ENCODE measurements around the gene CEMIP.

CEMIP gene

DNA sequence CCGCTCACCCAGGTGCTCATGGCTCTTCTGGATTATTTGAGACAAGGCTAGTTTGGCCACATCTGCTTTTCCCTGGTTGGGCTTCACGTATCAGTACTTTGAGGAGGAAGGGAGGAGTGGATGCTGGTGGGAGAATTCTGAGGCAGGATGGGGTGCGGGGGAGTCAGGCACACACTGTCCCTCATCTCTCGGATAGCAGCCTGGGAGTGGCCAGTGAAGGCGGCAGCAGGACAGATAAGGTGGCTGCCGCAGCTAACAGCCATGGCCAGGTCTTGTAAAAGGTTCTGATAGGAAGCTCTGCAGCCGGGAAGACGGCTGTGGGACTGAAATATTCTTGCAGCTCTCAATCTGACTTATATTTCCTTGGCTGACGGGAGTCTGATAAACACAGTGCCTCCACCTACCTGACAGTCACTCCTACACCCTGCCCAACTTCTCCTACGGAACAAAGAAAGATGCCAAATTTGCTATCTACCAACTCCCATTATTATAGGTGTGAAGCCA lies 123.2 kb downstream of the CEMIP start:
- DNase-seq: no peak

DNA sequence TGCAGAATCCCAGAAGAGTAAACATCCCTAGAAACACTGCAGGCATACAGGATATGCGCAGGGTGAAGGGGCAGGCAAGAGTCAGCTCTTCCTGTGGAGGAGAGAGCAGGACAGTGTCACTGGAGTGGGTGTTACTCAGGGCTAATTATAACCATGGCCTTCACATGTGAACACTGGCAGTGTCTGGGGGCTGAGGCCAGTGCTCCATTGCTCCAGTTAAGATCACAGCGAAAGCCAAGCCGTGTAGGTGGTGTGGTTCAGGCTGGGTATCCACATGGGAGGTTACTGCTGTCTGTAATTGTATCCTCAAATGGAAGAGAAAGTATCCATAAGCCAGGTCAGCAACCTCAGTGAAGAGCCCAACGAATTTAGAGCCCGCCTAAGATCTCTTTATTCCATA lies 125.8 kb downstream of the CEMIP start:
- DNase-seq: no peak

GRCh38 chr15:80906159-80906766 lies 127.1 kb downstream of the CEMIP start:
- DNase-seq: peak; percentile 5

- no peak for DNase-seq
Measured at GRCh38 chr15:80911821-80912220, 132.7 kb downstream of the CEMIP start.

- no peak for DNase-seq
Measured at GRCh38 chr15:80912673-80913072, 133.5 kb downstream of the CEMIP start.

DNA sequence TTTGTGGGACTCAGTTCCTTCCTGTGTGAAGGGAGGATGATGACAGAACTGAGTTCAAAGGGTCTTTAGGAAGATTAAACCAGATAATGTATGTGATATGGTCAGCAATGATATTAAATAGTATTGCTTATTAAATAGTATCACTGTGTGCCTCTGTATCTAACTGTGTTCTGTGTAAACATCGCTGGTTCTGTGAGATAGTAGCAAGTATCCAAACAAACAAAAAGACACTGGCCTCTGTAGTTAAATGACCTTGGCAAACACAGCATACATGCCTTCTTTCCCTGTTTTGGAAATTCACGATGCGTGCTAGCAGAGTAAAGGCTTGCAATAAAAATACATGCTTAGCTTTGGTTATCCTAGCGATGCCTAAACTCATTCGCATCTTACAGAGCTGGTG lies 134.4 kb downstream of the CEMIP start:
- no peak for DNase-seq

GRCh38 chr15:80915472-80915871 lies 136.3 kb downstream of the CEMIP start:
- DNase-seq: no peak

- no peak for DNase-seq
Measured at GRCh38 chr15:80916056-80916455, 136.9 kb downstream of the CEMIP start.

- DNase-seq: no peak
Measured at GRCh38 chr15:80918196-80918783, 139.1 kb downstream of the CEMIP start.

DNA sequence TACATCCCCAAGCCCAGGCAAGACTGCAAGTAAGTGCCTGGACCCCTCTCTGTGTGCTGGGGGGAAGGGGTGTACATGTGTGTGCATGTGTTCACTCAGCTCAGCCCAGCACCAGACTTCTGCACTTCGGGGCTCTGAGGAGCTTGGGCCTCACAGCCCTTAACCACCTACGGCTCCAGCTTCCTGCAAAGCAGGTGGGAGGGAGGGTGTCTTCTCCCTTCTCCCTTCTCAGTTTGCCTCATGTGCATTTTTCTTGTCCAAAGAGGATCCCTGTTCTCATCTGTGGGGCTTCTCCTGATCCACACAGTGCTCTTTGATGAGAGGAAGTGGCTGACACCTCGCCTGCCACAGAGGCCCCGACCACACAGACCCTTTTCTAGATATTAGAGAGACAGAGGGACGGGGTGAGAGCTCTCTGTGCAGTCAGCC lies 141.1 kb downstream of the CEMIP start:
- no peak for DNase-seq

GRCh38 chr15:80921736-80922410 lies 142.7 kb downstream of the CEMIP start:
- DNase-seq: no peak

DNA sequence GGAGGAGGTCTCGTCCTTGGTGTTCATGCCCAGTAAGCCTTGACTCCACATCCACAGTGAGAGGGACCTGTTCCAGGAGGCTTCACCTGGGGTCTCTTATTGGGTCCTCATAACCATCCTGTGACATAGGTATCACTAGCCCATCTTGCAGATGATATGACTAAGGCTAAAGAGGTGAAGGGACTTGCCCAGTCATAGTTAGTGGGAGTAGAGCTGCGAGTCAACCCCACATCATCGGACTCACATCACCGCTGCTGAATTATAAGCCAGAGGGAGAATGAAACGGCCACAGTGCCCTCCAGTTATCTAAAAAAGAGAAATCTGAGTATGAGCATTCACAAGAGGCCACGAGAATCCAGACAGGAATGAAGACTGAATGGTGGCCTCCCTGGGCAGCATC lies 144.5 kb downstream of the CEMIP start:
- DNase-seq: no peak

- DNase-seq: no peak
Measured at GRCh38 chr15:80924278-80924677, 145.1 kb downstream of the CEMIP start.

GRCh38 chr15:80925597-80926059 lies 146.5 kb downstream of the CEMIP start:
- no peak for DNase-seq

DNA sequence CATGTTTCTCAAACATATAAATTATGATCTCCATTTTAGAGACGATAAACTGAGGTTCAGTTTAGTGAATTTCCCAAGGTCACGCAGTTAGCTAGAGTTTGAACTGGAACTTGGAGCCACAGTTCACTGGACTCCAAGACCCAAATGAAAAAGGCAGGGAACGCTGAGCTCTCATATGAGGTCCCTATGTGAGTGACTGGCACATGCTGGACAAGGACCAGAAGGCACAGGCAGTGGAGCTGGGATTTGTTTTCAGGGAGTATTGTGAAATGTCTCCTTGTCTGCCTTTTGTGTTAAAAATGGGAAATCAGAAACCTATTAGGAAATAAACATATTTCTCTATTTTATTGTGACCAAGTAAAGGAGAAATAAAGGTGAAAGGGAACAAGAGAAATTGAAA lies 147.0 kb downstream of the CEMIP start:
- no peak for DNase-seq

DNA sequence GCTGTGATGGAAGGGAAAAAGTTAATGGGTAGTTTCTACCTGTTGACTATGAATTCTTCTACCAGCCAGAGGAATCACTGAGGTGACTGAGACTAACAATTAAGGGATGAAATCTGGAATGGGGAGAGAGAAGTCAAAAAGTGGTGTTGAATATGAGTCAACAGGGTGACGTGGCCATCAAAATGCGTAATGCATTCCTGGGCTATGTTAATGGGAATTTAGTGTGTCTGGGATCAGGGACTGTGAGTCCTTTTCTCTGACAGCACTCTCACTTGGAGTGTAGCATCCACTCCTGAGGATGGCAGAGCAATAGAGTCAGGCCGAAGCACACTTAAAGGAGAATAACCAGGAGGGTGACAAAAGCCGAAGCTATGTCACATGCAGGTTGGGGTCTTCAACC lies 150.1 kb downstream of the CEMIP start:
- DNase-seq: no peak

DNA sequence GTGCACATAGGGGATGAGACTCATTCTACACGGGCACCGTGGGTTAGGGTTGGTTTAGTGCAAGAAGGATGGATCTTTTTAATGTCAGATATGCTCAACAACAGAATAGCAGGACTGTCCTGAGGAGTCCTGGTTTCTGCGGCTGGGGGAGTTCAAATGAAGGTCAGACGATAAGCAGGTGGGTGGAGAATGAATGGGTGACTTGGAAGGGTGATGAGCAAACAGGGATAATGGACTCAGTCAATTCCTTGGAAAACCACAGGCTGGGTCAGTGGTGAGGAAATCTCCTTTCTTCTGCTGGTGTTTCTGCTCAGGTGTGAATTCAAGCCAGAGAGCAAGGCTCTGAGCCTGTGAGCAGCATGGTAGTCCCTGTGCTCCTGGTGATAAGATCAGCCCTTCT lies 150.5 kb downstream of the CEMIP start:
- no peak for DNase-seq

DNA sequence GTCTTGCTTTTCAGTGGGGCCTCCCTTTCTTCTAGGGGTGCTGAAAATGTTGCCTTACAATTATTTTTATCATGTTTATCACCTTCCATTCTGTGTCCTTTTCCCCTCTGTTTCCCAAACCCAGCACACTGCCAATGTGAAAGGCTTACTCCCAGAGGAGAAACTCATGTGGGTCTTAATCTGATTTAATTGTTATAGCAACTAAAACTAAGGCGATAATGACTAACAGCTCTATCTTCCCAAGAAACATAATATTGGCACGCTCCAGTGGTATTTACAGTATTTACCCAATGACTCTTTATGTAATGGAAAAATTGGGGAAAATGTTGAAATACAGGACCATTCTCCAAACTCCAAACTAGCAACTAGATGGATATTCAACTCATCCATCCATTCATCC lies 152.0 kb downstream of the CEMIP start:
- DNase-seq: no peak

DNA sequence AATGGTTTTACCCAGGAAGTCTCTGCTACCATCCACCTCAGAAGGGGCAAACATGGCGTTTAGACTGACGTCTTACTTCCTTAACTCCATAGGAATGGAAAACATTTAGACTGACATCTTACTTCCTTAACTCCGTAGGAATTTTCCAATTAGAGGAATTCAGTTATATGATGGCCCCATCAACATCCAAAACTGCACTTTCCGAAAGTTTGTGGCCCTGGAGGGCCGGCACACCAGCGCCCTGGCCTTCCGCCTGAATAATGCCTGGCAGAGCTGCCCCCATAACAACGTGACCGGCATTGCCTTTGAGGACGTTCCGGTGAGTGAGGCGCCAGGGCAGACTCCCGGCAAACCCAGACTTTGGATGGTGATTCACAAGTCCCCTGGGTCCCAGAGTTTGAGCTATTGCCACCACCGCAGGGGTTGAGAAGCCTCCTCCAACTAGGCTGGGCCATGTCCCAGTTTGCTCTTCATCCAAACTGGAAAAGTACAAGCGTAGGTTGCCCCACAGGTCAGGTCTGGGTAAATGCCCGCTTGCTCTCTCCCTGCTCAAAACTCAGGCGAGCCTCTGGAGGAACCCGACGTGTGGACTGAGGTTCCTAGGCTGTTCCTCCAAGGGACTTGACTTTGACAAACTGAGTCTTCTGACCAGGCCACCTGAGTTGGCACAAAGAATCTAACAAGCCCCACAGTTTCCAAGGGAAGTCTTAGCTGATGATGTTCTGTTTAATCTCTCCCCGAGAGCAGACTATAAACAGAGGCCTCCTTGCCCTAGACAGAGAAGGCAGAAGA lies 152.7 kb downstream of the CEMIP start:
- no peak for DNase-seq

DNA sequence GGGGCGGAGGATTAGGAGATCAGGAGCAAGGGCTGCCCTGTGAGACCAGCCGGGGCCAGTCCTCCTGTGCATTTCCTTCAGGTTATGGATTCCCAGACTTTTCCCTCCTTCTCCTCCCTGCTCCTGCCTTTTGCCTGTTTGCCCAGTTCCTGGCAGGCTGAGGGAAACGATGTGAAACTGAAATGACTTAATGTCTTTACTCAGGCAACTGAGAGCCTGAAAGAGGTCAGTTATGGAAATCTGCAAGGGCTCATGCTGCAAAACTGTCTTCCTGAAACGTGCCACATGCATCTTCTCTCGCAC lies 153.3 kb downstream of the CEMIP start:
- no peak for DNase-seq

DNA sequence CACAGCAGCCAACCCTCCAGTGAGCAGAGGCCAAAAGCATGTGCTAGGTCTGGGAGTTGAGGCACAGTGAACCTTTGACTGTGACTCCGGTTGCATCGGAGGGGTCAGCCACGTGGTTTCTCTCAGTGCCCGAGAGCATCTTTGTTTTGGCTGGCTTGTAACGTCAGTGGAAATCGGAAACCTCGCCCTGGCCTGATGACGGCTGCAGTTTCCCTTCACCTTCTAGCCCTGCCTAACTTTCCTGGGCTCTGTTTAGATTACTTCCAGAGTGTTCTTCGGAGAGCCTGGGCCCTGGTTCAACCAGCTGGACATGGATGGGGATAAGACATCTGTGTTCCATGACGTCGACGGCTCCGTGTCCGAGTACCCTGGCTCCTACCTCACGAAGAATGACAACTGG lies 153.8 kb downstream of the CEMIP start:
- DNase-seq: no peak

GRCh38 chr15:80934761-80935221 lies 155.6 kb downstream of the CEMIP start:
- DNase-seq: no peak

DNA sequence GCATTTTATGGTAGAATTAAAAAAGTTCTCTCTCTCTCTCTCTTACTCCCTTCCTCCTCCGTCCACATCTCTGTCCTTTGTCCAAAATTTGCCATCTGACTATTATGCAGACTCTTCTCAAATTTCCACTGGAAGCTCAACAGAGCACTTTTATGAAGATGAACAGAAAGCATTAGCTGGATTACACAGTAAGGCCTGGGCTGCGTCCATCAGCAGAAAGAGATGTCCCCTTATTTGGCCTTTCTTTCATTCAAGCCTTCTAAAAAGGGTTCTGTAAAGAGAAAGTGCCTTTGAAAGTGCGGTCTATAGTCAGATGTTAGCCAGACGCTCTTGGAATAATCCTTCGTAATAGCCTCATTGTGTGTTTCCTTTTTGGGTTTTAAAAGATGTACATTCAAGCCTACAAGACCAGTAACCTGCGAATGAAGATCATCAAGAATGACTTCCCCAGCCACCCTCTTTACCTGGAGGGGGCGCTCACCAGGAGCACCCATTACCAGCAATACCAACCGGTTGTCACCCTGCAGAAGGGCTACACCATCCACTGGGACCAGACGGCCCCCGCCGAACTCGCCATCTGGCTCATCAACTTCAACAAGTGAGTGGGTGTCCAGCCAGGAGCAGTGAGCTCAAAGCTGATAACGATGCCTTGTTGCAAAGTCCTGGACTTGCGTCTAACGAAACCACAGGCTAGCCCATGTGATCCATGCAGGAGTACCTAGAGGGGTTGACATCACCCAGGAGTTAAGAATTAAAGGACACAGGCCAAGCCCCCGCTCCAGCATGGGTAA lies 157.3 kb downstream of the CEMIP start:
- DNase-seq: no peak

All from NCI-H1417 treated with DMSO at 0.1 percent for 48 hours (cell line).